Pancreas (tissue), 10 donors: Measurements from ENCODE around the gene SHC1. TPM values are rescaled to one million over a fixed set of nuclear protein-coding genes. Genes with fewer than 3 reads are reported as not detected.

Experiments
- ATAC-seq, 4 donors: fragments of 200-7000 bp; cut with Tn5 transposase; one replicate each; pipeline versions ENCODE4 v1.8.0 to v1.9.1; 2020; ENCODE audit warnings: mild to moderate bottlenecking in 4 of 4, moderate library complexity in 4 of 4
- DNase-seq, 6 donors: peaks; one replicate each; pipeline ENCODE4 v3.0.0-alpha.2; 2020
- FAIRE-seq: peaks from 2 replicates; lab custom pipeline; 2012; peaks lifted over from hg19 to GRCh38; lab: Jason Lieb, UNC
- H3K27ac ChIP-seq, 4 donors: fragments of 200-600 bp; sonication (generic); 1 replicate in 3 of 4; 2 replicates in 1 of 4; pipeline versions ENCODE4 v1.5.0 to v1.8.0; 2020
- H3K27me3 ChIP-seq, 4 donors: fragments of 200-600 bp; one replicate each; pipeline ENCODE4 v1.8.0; 2021
- H3K36me3 ChIP-seq, 3 donors: fragments of 200-600 bp; sonication (generic) in 1 of 3; one replicate each; pipeline versions ENCODE4 v1.5.0 to v1.8.0; 2020 to 2021
- H3K4me1 ChIP-seq, 3 donors: fragments of 200-600 bp; one replicate each; pipeline ENCODE4 v1.8.0; 2021
- H3K4me3 ChIP-seq, 4 donors: fragments of 200-600 bp; sonication (generic) in 2 of 4; one replicate each; pipeline versions ENCODE4 v1.5.0 to v1.8.0; 2020 to 2021
- H3K9me3 ChIP-seq, 4 donors: fragments of 200-600 bp; one replicate each; pipeline ENCODE4 v1.8.0; 2021
- WGBS, 2 donors: extraction: QIAGEN DNeasy Blood & Tissue Kit; methylation state at CpG; one replicate each; pipeline ENCODE4 v1.1.7; 2013; 5-methylcytosine and 5-hydroxymethylcytosine counted together
- intact Hi-C, 3 donors: fragments of 100-400 bp; cut with DNase I; formaldehyde crosslinking; loops; one replicate each; pipeline versions ENCODE4 v1.11.1 to v1.14.2; 2022
- polyA plus RNA-seq, 2 donors: library from polyadenylated mRNA; stranded (reverse); fragments of 200-250 nt; gene quantifications; one replicate each; pipeline ENCODE4 v1.2.3, GENCODE V29; 2013
- total RNA-seq, 6 donors: library from RNA; stranded (reverse); fragmentation: NEBNext Ultra II Directional in 4 of 6; extraction: Animal tissue kit (Norgen Biotek cat#: 25700) in 4 of 6; gene quantifications; one replicate each; pipeline versions ENCODE4 v1.2.1 to v1.2.4, GENCODE V29; 2021 to 2023
- TF ChIP-seq, protein P1 (sequence below), 4 donors: fragments of 200-600 bp; sonication (generic) in 3 of 4; IDR thresholded peaks; one replicate each; pipeline versions ENCODE4 v1.5.0 to v1.8.0; 2021; ENCODE audit warnings: antibody characterized with exemption in 4 of 4
- donor health status: healthy with polysubstance abuse.
- donor health status: DM: no; HTN: no; CAD: no; lungs with moderate emphysema.
- donor health status: DM: no; HTN: no; CAD: no.
- donor health status: control.
- donor health status: control.
- donor health status: Bipolar disorder and iron deficiency.
- donor health status: DM: yes; HTN: yes; CAD: no.
- donor health status: DM: no; HTN: no; CAD: no.
- donor health status: DM: no; HTN: no; CAD: no.
- donor health status: DM: yes; HTN: yes; CAD: no.

The SHC1 gene
- total and polyA plus RNA-seq, 8 donors = 32.3 to 53.4 (median 40.7) TPM

DNA sequence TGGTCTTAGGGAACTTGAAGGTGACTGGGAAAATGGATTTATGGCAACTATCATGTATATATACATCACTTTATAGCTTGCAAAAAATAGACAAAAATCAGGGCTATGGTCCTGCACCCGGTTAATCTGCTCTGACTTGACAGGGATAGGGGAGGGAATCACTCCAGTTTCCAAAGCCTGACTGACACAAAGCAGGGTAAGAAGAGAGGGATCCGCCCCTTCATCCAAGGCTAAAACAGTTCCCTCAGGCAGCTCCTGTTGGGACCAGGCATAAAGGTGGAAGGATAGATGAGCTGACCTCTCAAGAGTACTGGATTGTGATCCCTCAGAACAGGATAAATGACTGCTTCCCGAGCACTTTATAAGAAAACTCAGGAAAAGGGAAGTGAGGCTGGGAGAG lies 16.0 kb downstream of the SHC1 start:
- Histone ChIP-seq H3K27ac (no peak overlapping the region), H3K4me3 (no peak overlapping the region), H3K4me1 (peaks cover 13 to 16% (median 15%) of the 10 kb centered on the region in 3 donors), H3K36me3 (peaks cover 0 to 3% (median 0%) of the 10 kb centered on the region in 3 donors), H3K27me3 (no peaks in the 10 kb centered on the region), H3K9me3 (no peaks in the 10 kb centered on the region)
- FAIRE-seq = no peak
- ATAC-seq = no peak
- intact Hi-C loops = no loop called here
- TF ChIP-seq, protein P1, sequence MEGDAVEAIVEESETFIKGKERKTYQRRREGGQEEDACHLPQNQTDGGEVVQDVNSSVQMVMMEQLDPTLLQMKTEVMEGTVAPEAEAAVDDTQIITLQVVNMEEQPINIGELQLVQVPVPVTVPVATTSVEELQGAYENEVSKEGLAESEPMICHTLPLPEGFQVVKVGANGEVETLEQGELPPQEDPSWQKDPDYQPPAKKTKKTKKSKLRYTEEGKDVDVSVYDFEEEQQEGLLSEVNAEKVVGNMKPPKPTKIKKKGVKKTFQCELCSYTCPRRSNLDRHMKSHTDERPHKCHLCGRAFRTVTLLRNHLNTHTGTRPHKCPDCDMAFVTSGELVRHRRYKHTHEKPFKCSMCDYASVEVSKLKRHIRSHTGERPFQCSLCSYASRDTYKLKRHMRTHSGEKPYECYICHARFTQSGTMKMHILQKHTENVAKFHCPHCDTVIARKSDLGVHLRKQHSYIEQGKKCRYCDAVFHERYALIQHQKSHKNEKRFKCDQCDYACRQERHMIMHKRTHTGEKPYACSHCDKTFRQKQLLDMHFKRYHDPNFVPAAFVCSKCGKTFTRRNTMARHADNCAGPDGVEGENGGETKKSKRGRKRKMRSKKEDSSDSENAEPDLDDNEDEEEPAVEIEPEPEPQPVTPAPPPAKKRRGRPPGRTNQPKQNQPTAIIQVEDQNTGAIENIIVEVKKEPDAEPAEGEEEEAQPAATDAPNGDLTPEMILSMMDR (IDR thresholded peaks at IDR 0.05) = no peak
- DNase-seq = no peak
- 65 to 73% methylated on average over 3 of the region's 3 CpGs for WGBS, 2 donors

DNA sequence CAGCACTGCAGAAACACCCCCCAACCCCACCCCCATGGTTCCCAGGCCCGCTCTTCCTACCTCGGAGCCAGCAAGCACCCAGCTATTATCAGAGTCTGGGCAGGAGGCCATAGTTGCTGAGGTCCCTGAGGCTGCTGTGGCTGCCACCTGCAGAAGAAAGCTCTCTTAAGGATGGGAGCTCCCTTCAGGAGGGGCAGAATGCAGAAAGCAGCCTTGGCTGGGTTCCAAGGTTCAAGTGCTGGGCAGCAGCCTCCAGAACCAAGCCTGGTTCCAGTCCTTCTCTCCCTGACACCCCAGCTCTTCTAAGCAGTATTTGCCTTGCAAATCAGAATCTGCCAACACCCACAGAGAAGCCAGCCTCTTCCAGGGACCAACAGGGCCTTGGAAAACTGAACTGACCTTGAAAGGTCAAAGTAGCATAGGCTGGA lies 16.9 kb downstream of the SHC1 start:
- 42 to 60% methylated on average over 2 of the region's 2 CpGs for WGBS, 2 donors
- intact Hi-C loops = no loop called here

DNA sequence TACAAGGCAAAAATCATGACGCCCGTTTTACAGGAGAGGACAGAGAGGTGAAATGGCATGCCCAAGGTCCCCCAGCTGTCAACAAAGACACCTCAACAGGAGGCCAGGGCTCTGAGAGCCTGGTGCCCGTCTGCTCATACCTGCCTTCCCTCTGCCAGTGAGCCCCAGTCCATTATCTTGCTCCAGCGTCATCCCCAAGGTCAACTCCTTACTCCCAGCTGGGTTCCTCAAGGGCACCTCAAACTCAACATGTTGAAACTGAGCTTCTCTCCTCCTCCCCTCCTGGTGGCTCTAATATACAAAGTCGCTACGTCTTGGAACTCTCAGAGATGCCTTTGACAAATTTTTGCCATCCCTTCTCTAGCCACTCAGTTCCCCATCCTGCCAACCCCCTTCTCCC lies 17.9 kb downstream of the SHC1 start:
- H3K27ac ChIP-seq = no peak overlapping the region
- no peak for ATAC-seq
- peaks cover 13 to 16% (median 15%) of the 10 kb centered on the region in 3 donors for H3K4me1 ChIP-seq
- no peaks in the 10 kb centered on the region for H3K27me3 ChIP-seq
- no peaks in the 10 kb centered on the region for H3K36me3 ChIP-seq
- H3K9me3 ChIP-seq = no peaks in the 10 kb centered on the region
- no peak overlapping the region for H3K4me3 ChIP-seq
- intact Hi-C loops = no loop called here
- FAIRE-seq = no peak
- TF ChIP-seq, protein P1 (IDR thresholded peaks at IDR 0.05) = no peak
- no peak for DNase-seq
- 66 to 72% methylated on average over 6 of the region's 6 CpGs for WGBS, 2 donors

More for the DNA sequence above, 16.9 kb downstream of the SHC1 start:
- H3K4me1 ChIP-seq = peaks cover 13 to 16% (median 15%) of the 10 kb centered on the region in 3 donors
- H3K4me3 ChIP-seq = no peak overlapping the region
- H3K36me3 ChIP-seq = no peaks in the 10 kb centered on the region
- ATAC-seq (no peak), DNase-seq (no peak), FAIRE-seq (no peak)
- H3K27ac ChIP-seq = no peak overlapping the region
- no peaks in the 10 kb centered on the region for H3K9me3 ChIP-seq
- TF ChIP-seq, protein P1 (IDR thresholded peaks at IDR 0.05) = no peak
- no peaks in the 10 kb centered on the region for H3K27me3 ChIP-seq

DNA sequence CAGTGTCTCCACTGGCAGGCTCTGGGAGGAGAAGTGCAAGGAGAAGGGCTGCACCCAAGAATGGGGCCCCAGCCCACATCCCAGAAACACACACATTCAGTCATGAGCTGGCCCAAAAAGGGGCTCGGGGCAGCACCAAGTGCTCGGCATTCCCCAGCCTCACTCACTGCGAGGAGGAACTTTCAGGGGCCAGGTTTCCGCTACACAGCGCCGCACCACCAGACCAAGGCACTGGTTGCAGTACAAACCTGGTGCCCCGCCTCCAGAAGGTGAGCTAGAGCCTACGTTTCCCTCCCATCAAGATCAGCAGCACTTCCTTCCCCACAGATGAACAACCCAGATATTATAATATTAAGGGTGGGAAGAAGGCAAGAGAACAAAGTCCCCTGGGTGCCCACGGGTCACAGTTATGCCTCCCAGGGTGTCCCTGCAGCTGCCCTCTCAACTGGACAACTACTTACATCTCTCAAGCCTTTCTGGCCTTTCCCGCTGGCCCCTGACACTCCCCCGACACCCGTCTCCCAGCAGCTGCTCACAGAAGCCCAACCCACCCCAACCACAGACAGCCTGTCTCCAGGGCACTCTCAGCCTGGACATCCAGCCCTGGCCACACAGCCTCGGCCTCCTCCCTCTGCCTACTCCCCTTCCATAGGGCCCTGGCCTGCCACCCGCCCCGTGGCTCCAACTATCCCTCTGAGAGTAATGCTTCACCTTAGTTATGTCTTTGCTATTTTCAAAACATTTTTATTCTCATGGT lies 18.5 kb downstream of the SHC1 start:
- Histone ChIP-seq H3K4me3 (no peak overlapping the region), H3K27ac (no peak overlapping the region), H3K36me3 (no peaks in the 10 kb centered on the region), H3K9me3 (no peaks in the 10 kb centered on the region), H3K27me3 (no peaks in the 10 kb centered on the region), H3K4me1 (peaks cover 13 to 16% (median 15%) of the 10 kb centered on the region in 3 donors)
- FAIRE-seq (no peak), DNase-seq (peak in 1 of 6 donors; percentile 61), ATAC-seq (no peak)
- TF ChIP-seq, protein P1 (IDR thresholded peaks at IDR 0.05) = no peak
- intact Hi-C loops = no loop called here
- WGBS, 2 donors = 80 to 88% methylated on average over 15 of the region's 15 CpGs

DNA sequence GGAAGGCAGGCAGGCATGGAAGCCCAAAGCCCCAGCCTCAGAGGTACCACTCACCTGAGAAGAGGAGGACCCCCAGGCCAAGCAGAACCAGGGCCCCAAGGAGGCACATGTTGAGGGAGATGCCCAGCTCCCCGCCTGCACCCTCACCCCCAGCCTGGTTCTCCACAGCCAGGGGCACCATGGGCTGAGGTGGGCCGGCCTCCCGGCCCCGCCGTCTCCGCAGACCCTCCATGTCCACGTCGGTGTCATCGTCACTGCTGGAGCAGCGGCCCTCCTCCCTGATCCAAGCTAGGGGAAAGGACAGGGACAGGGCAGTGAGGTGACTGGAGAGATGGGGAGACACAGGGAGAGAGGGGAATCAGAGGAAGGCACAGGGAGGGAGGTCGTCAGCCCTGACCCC lies 22.5 kb downstream of the SHC1 start:
- Histone ChIP-seq H3K27me3 (no peaks in the 10 kb centered on the region), H3K4me1 (peaks cover 0 to under 1% (median 0%) of the 10 kb centered on the region in 3 donors), H3K36me3 (no peaks in the 10 kb centered on the region), H3K27ac (no peak overlapping the region), H3K9me3 (no peaks in the 10 kb centered on the region), H3K4me3 (no peak overlapping the region)
- intact Hi-C loops = no loop called here
- WGBS, 2 donors = 90 to 96% methylated on average over 11 of the region's 11 CpGs
- TF ChIP-seq, protein P1 (IDR thresholded peaks at IDR 0.05) = no peak
- DNase-seq (no peak), FAIRE-seq (no peak), ATAC-seq (no peak)
